ENCODE data around the gene ZNF280B.

DNA sequence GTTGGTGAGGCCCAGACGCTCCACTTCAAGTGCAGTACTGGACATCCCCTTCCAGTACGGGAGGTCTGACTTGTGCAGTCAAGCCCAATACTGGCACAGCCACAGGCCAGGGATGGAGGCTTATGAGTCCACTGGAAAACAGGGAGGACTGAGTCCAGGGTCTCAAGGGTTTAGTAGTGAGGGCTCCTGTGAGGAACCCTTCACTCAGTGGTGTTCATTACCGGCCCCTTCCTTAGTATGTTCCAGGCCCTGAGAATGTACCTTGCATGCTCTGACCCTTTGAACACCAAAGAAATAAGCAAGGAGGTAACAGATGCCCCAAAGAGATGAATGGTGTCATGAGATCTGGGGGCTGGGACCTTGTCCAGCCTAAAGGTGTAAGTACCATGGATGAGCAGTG, 38.7 kb upstream of the ZNF280B start:
- TF ChIP-seq CTCF (conservative IDR thresholded peaks at IDR 0.05), result no peak
- no peak for TF ChIP-seq EZH2 (IDR thresholded peaks at IDR 0.05; ENCODE audit: low read depth)
